K562 (cell line): Measurements from ENCODE around the gene CCDC169. TPM values are rescaled to one million over a fixed set of nuclear protein-coding genes. Genes with fewer than 3 reads are reported as not detected.

Experiments
- ATAC-seq: fragments of 200-7000 bp; cut with Tn5 transposase; 3 replicates; pipeline ENCODE4 v1.9.1; 2020; ENCODE audit warnings: moderate library complexity
- BruUV-seq: library from RNA; stranded (reverse); fragments of 400-500 nt; replicated peaks from 2 replicates; lab custom pipeline; 2021; lab: Mats Ljungman, UMichigan
- CTCF ChIA-PET: fragments of 300-600 bp; formaldehyde crosslinking; extraction: SDS; loops from one replicate; lab custom pipeline; 2021; ENCODE audit warnings: low intra/inter-chr PET ratio; lab: Yijun Ruan, JAX
- POLR2A ChIA-PET: fragments of 300-600, 350-650 bp; sonication (Branson Sonifier 250); formaldehyde crosslinking; extraction: SDS; loops from one replicate; lab custom pipeline; 2021; ENCODE audit warnings: antibody characterized with exemption, inconsistent platforms; lab: Yijun Ruan, JAX
- DNase-seq, 4 experiments: peaks; one replicate each; pipeline versions ENCODE4 v3.0.0 to v3.0.0-alpha.2; 2011 to 2018; ENCODE audit warnings: low spot score in 3 of 4, mixed read lengths in 3 of 4; ENCODE audit errors: extremely low read depth in 1 of 4
- FAIRE-seq: peaks from 2 replicates; lab custom pipeline; 2011; peaks lifted over from hg19 to GRCh38; lab: Jason Lieb, UNC
- H2AFZ ChIP-seq: 2 replicates; pipeline ENCODE4 v1.6.0; 2011; ENCODE audit warnings: low read depth, low read length, control low read depth, inconsistent platforms
- H3K27ac ChIP-seq: fragments of 200-600 bp; 3 replicates; pipeline ENCODE4 v1.8.0; 2011; ENCODE audit warnings: low read depth, mild to moderate bottlenecking, control low read depth, inconsistent platforms, low read length, moderate library complexity, mixed read lengths; ENCODE audit errors: extremely low read depth
- H3K27me3 ChIP-seq, 2 experiments: fragments of 300-600 bp in 1 of 2; 2 replicates in 1 of 2; 3 replicates in 1 of 2; pipeline versions ENCODE4 v1.6.0 to v1.8.0; 2011; ENCODE audit warnings: inconsistent platforms in 2 of 2, low read length in 2 of 2, mild to moderate bottlenecking in 1 of 2, mixed read lengths in 1 of 2, moderate library complexity in 1 of 2; ENCODE audit not compliant: control insufficient read depth in 2 of 2, insufficient read depth in 2 of 2
- H3K36me3 ChIP-seq: fragments of 300-600 bp; 3 replicates; pipeline ENCODE4 v1.8.0; 2011; ENCODE audit warnings: mild to moderate bottlenecking, low read length, inconsistent platforms; ENCODE audit not compliant: control insufficient read depth, insufficient read depth
- H3K4me1 ChIP-seq, 2 experiments: fragments of 200-600 bp in 1 of 2; replicated peaks in 1 of 2; 2 replicates in 1 of 2; 3 replicates in 1 of 2; pipeline versions ENCODE4 v1.5.1 to v1.8.0; 2011; ENCODE audit warnings: inconsistent platforms in 2 of 2, low read length in 2 of 2, mild to moderate bottlenecking in 1 of 2, mixed read lengths in 1 of 2, moderate library complexity in 1 of 2; ENCODE audit not compliant: control insufficient read depth in 2 of 2, insufficient read depth in 2 of 2
- H3K4me2 ChIP-seq: 2 replicates; pipeline ENCODE4 v1.6.1; 2011; ENCODE audit warnings: low read length, control low read depth, inconsistent platforms, mixed read lengths; ENCODE audit not compliant: insufficient read depth
- H3K4me3 ChIP-seq: fragments of 200-600 bp; sonication (generic), shearing (Covaris generic); 2 replicates; pipeline ENCODE4 v1.5.1; 2016; ENCODE audit warnings: control low read depth, inconsistent platforms
- H3K79me2 ChIP-seq: fragments of 200-600 bp; 3 replicates; pipeline ENCODE4 v1.8.0; 2011; ENCODE audit warnings: low read length, inconsistent platforms; ENCODE audit not compliant: control insufficient read depth, insufficient read depth
- H3K9ac ChIP-seq, 2 experiments: 2 replicates each; pipeline versions ENCODE4 v1.6.0 to v1.6.1; 2011; ENCODE audit warnings: low read depth in 2 of 2, low read length in 2 of 2, control low read depth in 1 of 2, inconsistent platforms in 1 of 2, mild to moderate bottlenecking in 1 of 2, mixed read lengths in 1 of 2; ENCODE audit not compliant: insufficient read depth in 1 of 2
- H3K9me1 ChIP-seq: one replicate; pipeline ENCODE4 v1.6.0; 2011; ENCODE audit warnings: inconsistent platforms, mild to moderate bottlenecking, low read length, moderate library complexity; ENCODE audit not compliant: control insufficient read depth, insufficient read depth
- H3K9me3 ChIP-seq: replicated peaks from 2 replicates; pipeline ENCODE4 v1.5.1; 2011; ENCODE audit warnings: low read depth, low read length, inconsistent platforms; ENCODE audit not compliant: control insufficient read depth, insufficient read depth
- H4K20me1 ChIP-seq: replicated peaks from 2 replicates; pipeline ENCODE4 v1.6.1; 2011; ENCODE audit warnings: low read length, inconsistent platforms, mixed read lengths; ENCODE audit not compliant: control insufficient read depth, insufficient read depth
- ATF3 ChIP-seq, 2 experiments: fragments of 450-650 bp in 1 of 2; sonication (generic) in 1 of 2; formaldehyde crosslinking in 1 of 2; IDR thresholded peaks in 1 of 2; conservative IDR thresholded peaks in 1 of 2; 2 replicates each; pipeline versions ENCODE4 v1.6.1 to v1.8.1; 2016 to 2023; ENCODE audit warnings: mild to moderate bottlenecking in 2 of 2, moderate library complexity in 2 of 2, inconsistent platforms in 1 of 2, missing genetic modification reagents in 1 of 2
- JUND ChIP-seq, 2 experiments: IDR thresholded peaks; 2 replicates in 1 of 2; 3 replicates in 1 of 2; pipeline ENCODE4 v1.6.1; 2011; ENCODE audit warnings: borderline replicate concordance in 2 of 2, low read depth in 2 of 2, low read length in 2 of 2, improper control_type of control experiment in 1 of 2, missing biosample characterization in 1 of 2, missing genetic modification characterization in 1 of 2, missing genetic modification reagents in 1 of 2
- MED1 ChIP-seq: sonication (generic); formaldehyde crosslinking; IDR thresholded peaks from 2 replicates; pipeline ENCODE4 v1.8.1; 2023; ENCODE audit warnings: missing genetic modification reagents, borderline replicate concordance
- SMAD4 ChIP-seq: fragments of 250-450 bp; sonication (Bioruptor Pico); conservative IDR thresholded peaks from 2 replicates; pipeline ENCODE4 v1.8.0; 2021; ENCODE audit warnings: inconsistent platforms, mild to moderate bottlenecking, moderate library complexity
- ZNF696 ChIP-seq: fragments of 250-450 bp; sonication (Bioruptor Pico); conservative IDR thresholded peaks from 2 replicates; pipeline ENCODE4 v1.4.0; 2020; ENCODE audit warnings: mild to moderate bottlenecking, moderate library complexity
- ZNF785 ChIP-seq: fragments of 250-450 bp; sonication (Bioruptor Pico); IDR thresholded peaks from 2 replicates; pipeline ENCODE4 v1.4.0; 2020; ENCODE audit warnings: mild to moderate bottlenecking
- WGBS: fragments of 100-300 bp; shearing (Covaris generic); methylation state at CpG from one replicate; pipeline ENCODE4 v1.1.6; 2016; ENCODE audit warnings: low coverage, mixed read lengths; ENCODE audit not compliant: insufficient coverage; ENCODE audit errors: missing lambda C conversion rate; 5-methylcytosine and 5-hydroxymethylcytosine counted together
- in situ Hi-C: fragments of 300-500 bp; cut with MboI; formaldehyde crosslinking; loops from 4 replicates; pipeline ENCODE4 v1.15.0; 2018; ENCODE audit warnings: inconsistent platforms, mixed read lengths
- intact Hi-C: fragments of 100-400 bp; cut with micrococcal nuclease; formaldehyde crosslinking; loops from 2 replicates; pipeline ENCODE4 v1.14.2; 2022
- polyA plus RNA-seq, 8 experiments: library from polyadenylated mRNA; depleted of rRNA in 4 of 8; stranded (reverse) in 5 of 8; unstranded in 3 of 8; fragments of >200 nt; fragmentation: Nextera tagmentation in 2 of 8; fragmentation: Illumina TruSeq in 1 of 8; extraction: Ambion mirVana in 2 of 8; extraction: Trizol in 1 of 8; gene quantifications; 2 replicates each; pipeline versions ENCODE4 v1.2.1 to v1.2.3, GENCODE V29; 2011 to 2014; ENCODE audit warnings: inconsistent platforms in 1 of 8, missing spikeins in 1 of 8
- total RNA-seq, 7 experiments: library from RNA; depleted of rRNA in 6 of 7; stranded (reverse); fragments of >200 nt in 6 of 7; fragmentation: Illumina TruSeq in 2 of 7; extraction: Trizol in 2 of 7; gene quantifications; 2 replicates each; pipeline versions ENCODE4 v1.2.1 to v1.2.3, GENCODE V29; 2011 to 2021; ENCODE audit warnings: low replicate concordance in 1 of 7
- TF ChIP-seq, protein P1 (sequence below): IDR thresholded peaks from 2 replicates; pipeline ENCODE4 v1.6.1; 2011; ENCODE audit warnings: borderline replicate concordance, low read depth, mild to moderate bottlenecking, moderate library complexity, low read length; ENCODE audit not compliant: insufficient read depth, poor library complexity, severe bottlenecking

CCDC169 gene
- total and polyA plus RNA-seq, 9 of the 15 experiments (the other 6 are each of a cell fraction or from before 2014, with no cell fraction given) = 6.8 to 22.0 (median 12.4) TPM

DNA sequence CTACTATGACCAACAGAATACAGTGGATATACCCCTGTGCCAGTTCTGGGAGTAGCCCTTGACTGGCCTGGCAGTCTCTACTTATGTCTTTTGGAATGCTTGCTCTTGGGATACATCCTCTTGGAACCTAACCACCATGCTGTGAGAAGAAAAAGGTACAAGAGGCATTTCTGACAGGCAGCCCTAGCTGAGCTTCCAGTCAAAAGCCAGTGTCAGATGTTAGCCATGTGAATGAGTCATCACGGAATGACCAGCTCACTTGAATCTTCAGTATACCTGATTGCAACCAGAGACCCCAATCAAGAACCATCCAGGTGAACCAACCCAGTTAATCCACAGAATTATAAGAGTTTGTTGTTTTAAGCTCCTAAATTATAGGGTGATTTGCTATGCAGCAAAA, 4.1 kb downstream of the CCDC169 start:
- Histone ChIP-seq H3K9me1 (no peaks in the 10 kb centered on the region), H3K27me3 (no peaks in the 10 kb centered on the region)
- no peak for FAIRE-seq
- TF ChIP-seq ZNF696 (no peak), SMAD4 (no peak), MED1 (CRISPR knock-in tag) (no peak), JUND (IDR thresholded peaks at IDR 0.05; ENCODE audit: borderline replicate concordance, low read depth, low read length) (peak; percentile 39; the same call in 1 of the 2 replicates), JUND (tag; IDR thresholded peaks at IDR 0.05; ENCODE audit: borderline replicate concordance, low read depth, low read length) (no peak), ATF3 (IDR thresholded peaks at IDR 0.05) (peak; percentile 32; the same call in 1 of the 2 replicates), ATF3 (CRISPR knock-in tag; conservative IDR thresholded peaks at IDR 0.05) (no peak), ZNF785 (CRISPR knock-in tag) (no peak)
- TF ChIP-seq, protein P1, sequence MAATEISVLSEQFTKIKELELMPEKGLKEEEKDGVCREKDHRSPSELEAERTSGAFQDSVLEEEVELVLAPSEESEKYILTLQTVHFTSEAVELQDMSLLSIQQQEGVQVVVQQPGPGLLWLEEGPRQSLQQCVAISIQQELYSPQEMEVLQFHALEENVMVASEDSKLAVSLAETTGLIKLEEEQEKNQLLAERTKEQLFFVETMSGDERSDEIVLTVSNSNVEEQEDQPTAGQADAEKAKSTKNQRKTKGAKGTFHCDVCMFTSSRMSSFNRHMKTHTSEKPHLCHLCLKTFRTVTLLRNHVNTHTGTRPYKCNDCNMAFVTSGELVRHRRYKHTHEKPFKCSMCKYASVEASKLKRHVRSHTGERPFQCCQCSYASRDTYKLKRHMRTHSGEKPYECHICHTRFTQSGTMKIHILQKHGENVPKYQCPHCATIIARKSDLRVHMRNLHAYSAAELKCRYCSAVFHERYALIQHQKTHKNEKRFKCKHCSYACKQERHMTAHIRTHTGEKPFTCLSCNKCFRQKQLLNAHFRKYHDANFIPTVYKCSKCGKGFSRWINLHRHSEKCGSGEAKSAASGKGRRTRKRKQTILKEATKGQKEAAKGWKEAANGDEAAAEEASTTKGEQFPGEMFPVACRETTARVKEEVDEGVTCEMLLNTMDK = no peak
- TF ChIP-seq, all 486 proteins: peak for 2
- in situ Hi-C loops (no loop called here), intact Hi-C loops (no loop called here)
- no peak overlapping the region for H2AFZ ChIP-seq
- H3K4me2 ChIP-seq = no peak overlapping the region
- ChIA-PET POLR2A (no interaction called here), CTCF (no interaction called here)
- no peak overlapping the region for H3K4me3 ChIP-seq
- H3K9ac ChIP-seq = no peak overlapping the region
- H4K20me1 ChIP-seq = no peaks in the 10 kb centered on the region
- H3K4me1 ChIP-seq = peaks cover 0 to 3% of the 10 kb centered on the region in 2 experiments; a peak in 1 of 5 replicates
- peaks cover 9% of the 10 kb centered on the region; the same call in 2 of the 3 replicates for H3K36me3 ChIP-seq
- ATAC-seq (no peak), DNase-seq (no peak)
- WGBS = no CpG with 5 or more reads among the region's 1 CpG
- H3K27ac ChIP-seq = no peak overlapping the region
- peaks cover 19% of the 10 kb centered on the region for H3K79me2 ChIP-seq
- H3K9me3 ChIP-seq = no peaks in the 10 kb centered on the region
- BruUV-seq = no TSS peak
